HepG2 (cell line): ENCODE data around the gene SPAG4. TPM values are rescaled to one million over a fixed set of nuclear protein-coding genes. Genes with fewer than 3 reads are reported as not detected.

Experiments
- AGO1 ChIP-seq: fragments of 200-400 bp; formaldehyde crosslinking; IDR thresholded peaks from 2 replicates; pipeline ENCODE4 v1.6.1; 2017; ENCODE audit warnings: mild to moderate bottlenecking, low read depth, low read length, moderate library complexity; ENCODE audit not compliant: poor library complexity, severe bottlenecking
- FOXP1 ChIP-seq, 2 experiments: fragments of 450-650 bp in 1 of 2; IDR thresholded peaks; 2 replicates each; pipeline ENCODE4 v1.6.1; 2017 to 2018; ENCODE audit warnings: antibody characterized with exemption in 1 of 2
- GFI1 ChIP-seq: sonication (generic); formaldehyde crosslinking; IDR thresholded peaks from 2 replicates; pipeline ENCODE4 v1.5.0; 2020; ENCODE audit warnings: missing genetic modification reagents, mild to moderate bottlenecking, borderline replicate concordance
- HIVEP1 ChIP-seq: sonication (generic); formaldehyde crosslinking; IDR thresholded peaks from 2 replicates; pipeline ENCODE4 v1.4.0; 2020; ENCODE audit warnings: mild to moderate bottlenecking, missing genetic modification reagents
- MED8 ChIP-seq: sonication (generic); formaldehyde crosslinking; IDR thresholded peaks from 2 replicates; pipeline ENCODE4 v1.8.1; 2023; ENCODE audit warnings: mild to moderate bottlenecking, missing genetic modification reagents; ENCODE audit not compliant: insufficient replicate concordance
- MZF1 ChIP-seq: sonication (generic); formaldehyde crosslinking; IDR thresholded peaks from 2 replicates; pipeline ENCODE4 v1.8.1; 2023; ENCODE audit warnings: mild to moderate bottlenecking, missing genetic modification reagents, borderline replicate concordance
- NFE2L2 ChIP-seq: fragments of 150-350 bp; IDR thresholded peaks from 2 replicates; pipeline ENCODE4 v1.6.1; 2014; ENCODE audit warnings: low read length
- TEAD3 ChIP-seq: optimal IDR thresholded peaks from 2 replicates; pipeline ENCODE3; 2016; ENCODE audit warnings: borderline replicate concordance
- ZBTB2 ChIP-seq: sonication (generic); formaldehyde crosslinking; IDR thresholded peaks from 2 replicates; pipeline ENCODE4 v1.8.0; 2022; ENCODE audit warnings: low read depth, missing genetic modification reagents
- ZFYVE20 ChIP-seq: sonication (generic); formaldehyde crosslinking; IDR thresholded peaks from 2 replicates; pipeline ENCODE4 v1.8.0; 2023; ENCODE audit warnings: low read depth, mild to moderate bottlenecking, moderate library complexity, missing genetic modification reagents, borderline replicate concordance
- ZMYM3 ChIP-seq: sonication (generic); formaldehyde crosslinking; IDR thresholded peaks from 2 replicates; pipeline ENCODE4 v1.5.1; 2020; ENCODE audit warnings: mild to moderate bottlenecking, missing genetic modification reagents
- ZNF235 ChIP-seq: sonication (generic); formaldehyde crosslinking; IDR thresholded peaks from 2 replicates; pipeline ENCODE4 v1.8.1; 2023; ENCODE audit warnings: mild to moderate bottlenecking, missing genetic modification reagents, borderline replicate concordance
- ZNF263 ChIP-seq: sonication (generic); formaldehyde crosslinking; IDR thresholded peaks from 2 replicates; pipeline ENCODE4 v1.4.0; 2020; ENCODE audit warnings: missing genetic modification reagents
- ZNF275 ChIP-seq: sonication (generic); formaldehyde crosslinking; IDR thresholded peaks from 2 replicates; pipeline ENCODE4 v1.8.0; 2022; ENCODE audit warnings: missing genetic modification reagents, mild to moderate bottlenecking, inconsistent platforms, borderline replicate concordance
- ZNF382 ChIP-seq: sonication (generic); formaldehyde crosslinking; IDR thresholded peaks from 2 replicates; pipeline ENCODE4 v1.5.0; 2020; ENCODE audit warnings: missing genetic modification reagents, mild to moderate bottlenecking, borderline replicate concordance
- ZNF484 ChIP-seq: sonication (generic); formaldehyde crosslinking; IDR thresholded peaks from 2 replicates; pipeline ENCODE4 v1.5.1; 2020; ENCODE audit warnings: mild to moderate bottlenecking, low read depth, missing genetic modification reagents, borderline replicate concordance
- ZNF530 ChIP-seq: sonication (generic); formaldehyde crosslinking; IDR thresholded peaks from 2 replicates; pipeline ENCODE4 v1.5.0; 2020; ENCODE audit warnings: low read depth, mild to moderate bottlenecking, missing genetic modification reagents
- ZNF709 ChIP-seq: sonication (generic); formaldehyde crosslinking; IDR thresholded peaks from 2 replicates; pipeline ENCODE4 v1.5.0; 2020; ENCODE audit warnings: mild to moderate bottlenecking, missing genetic modification reagents
- ZNF720 ChIP-seq: sonication (generic); formaldehyde crosslinking; IDR thresholded peaks from 2 replicates; pipeline ENCODE4 v1.4.0; 2020; ENCODE audit warnings: missing genetic modification reagents
- ZNF781 ChIP-seq: sonication (generic); formaldehyde crosslinking; IDR thresholded peaks from 2 replicates; pipeline ENCODE4 v1.5.1; 2020; ENCODE audit warnings: borderline replicate concordance, mild to moderate bottlenecking, missing genetic modification reagents; ENCODE audit errors: not compliant biosample characterization
- polyA plus RNA-seq, 8 experiments: library from polyadenylated mRNA; depleted of rRNA in 3 of 8; stranded (reverse) in 7 of 8; unstranded in 1 of 8; fragments of >200 nt; fragmentation: Illumina TruSeq in 4 of 8; extraction: Trizol in 4 of 8; gene quantifications; 2 replicates each; pipeline versions ENCODE4 v1.2.1 to v1.2.3, GENCODE V29; 2011 to 2016; ENCODE audit warnings: low read depth in 4 of 8, missing spikeins in 1 of 8, mixed read lengths in 1 of 8; ENCODE audit not compliant: insufficient read depth in 1 of 8
- total RNA-seq, 5 experiments: library from RNA; depleted of rRNA; stranded (reverse); fragments of >200 nt; fragmentation: Illumina TruSeq; extraction: Trizol; gene quantifications; 2 replicates each; pipeline ENCODE4 v1.2.3, GENCODE V29; 2016; ENCODE audit warnings: low read depth in 1 of 5
- TF ChIP-seq, protein P1 (sequence below): sonication (generic); formaldehyde crosslinking; IDR thresholded peaks from 2 replicates; pipeline ENCODE4 v1.4.0; 2020; ENCODE audit warnings: mild to moderate bottlenecking, low read depth, missing genetic modification reagents
- TF ChIP-seq, protein P2 (sequence below): sonication (generic); formaldehyde crosslinking; IDR thresholded peaks from 2 replicates; pipeline ENCODE4 v1.5.0; 2020; ENCODE audit warnings: mild to moderate bottlenecking, missing genetic modification reagents

The SPAG4 gene
- total and polyA plus RNA-seq, 2 of the 13 experiments (the other 11 are each of a cell fraction or from before 2014, with no cell fraction given) = 5.8 to 137 TPM

GRCh38 chr20:35618263-35619131, 2.9 kb downstream of the SPAG4 start (continued):
- 0 out of 2 replicates have a peak, but pooled peaks have one; percentile 41 for TF ChIP-seq ZNF275
- no peak for TF ChIP-seq FOXP1 (IDR thresholded peaks at IDR 0.05)
- no peak for TF ChIP-seq FOXP1 (CRISPR knock-in tag; IDR thresholded peaks at IDR 0.05)
- TF ChIP-seq, protein P1, sequence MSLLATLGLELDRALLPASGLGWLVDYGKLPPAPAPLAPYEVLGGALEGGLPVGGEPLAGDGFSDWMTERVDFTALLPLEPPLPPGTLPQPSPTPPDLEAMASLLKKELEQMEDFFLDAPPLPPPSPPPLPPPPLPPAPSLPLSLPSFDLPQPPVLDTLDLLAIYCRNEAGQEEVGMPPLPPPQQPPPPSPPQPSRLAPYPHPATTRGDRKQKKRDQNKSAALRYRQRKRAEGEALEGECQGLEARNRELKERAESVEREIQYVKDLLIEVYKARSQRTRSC (CRISPR knock-in tag) = 0 out of 2 replicates have a peak, but pooled peaks have one; percentile 36
- peak; percentile 93 for TF ChIP-seq AGO1
- 0 out of 2 replicates have a peak, but pooled peaks have one; percentile 48 for TF ChIP-seq ZFYVE20 (CRISPR knock-in tag)
- peak; percentile 27 for TF ChIP-seq TEAD3
- peak; percentile 81 for TF ChIP-seq GFI1 (CRISPR knock-in tag)
- peak; percentile 64; the same call in 1 of the 2 replicates for TF ChIP-seq ZNF235 (CRISPR knock-in tag)
- 0 out of 2 replicates have a peak, but pooled peaks have one; percentile 62 for TF ChIP-seq ZNF720
- TF ChIP-seq ZNF530 = peak; percentile 29; the same call in 1 of the 2 replicates
- TF ChIP-seq MED8 (CRISPR knock-in tag) = no peak
- TF ChIP-seq MZF1 (CRISPR knock-in tag) = peak; percentile 69; the same call in 1 of the 2 replicates
- TF ChIP-seq, protein P2, sequence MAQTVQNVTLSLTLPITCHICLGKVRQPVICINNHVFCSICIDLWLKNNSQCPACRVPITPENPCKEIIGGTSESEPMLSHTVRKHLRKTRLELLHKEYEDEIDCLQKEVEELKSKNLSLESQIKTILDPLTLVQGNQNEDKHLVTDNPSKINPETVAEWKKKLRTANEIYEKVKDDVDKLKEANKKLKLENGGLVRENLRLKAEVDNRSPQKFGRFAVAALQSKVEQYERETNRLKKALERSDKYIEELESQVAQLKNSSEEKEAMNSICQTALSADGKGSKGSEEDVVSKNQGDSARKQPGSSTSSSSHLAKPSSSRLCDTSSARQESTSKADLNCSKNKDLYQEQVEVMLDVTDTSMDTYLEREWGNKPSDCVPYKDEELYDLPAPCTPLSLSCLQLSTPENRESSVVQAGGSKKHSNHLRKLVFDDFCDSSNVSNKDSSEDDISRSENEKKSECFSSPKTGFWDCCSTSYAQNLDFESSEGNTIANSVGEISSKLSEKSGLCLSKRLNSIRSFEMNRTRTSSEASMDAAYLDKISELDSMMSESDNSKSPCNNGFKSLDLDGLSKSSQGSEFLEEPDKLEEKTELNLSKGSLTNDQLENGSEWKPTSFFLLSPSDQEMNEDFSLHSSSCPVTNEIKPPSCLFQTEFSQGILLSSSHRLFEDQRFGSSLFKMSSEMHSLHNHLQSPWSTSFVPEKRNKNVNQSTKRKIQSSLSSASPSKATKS (CRISPR knock-in tag) = 0 out of 2 replicates have a peak, but pooled peaks have one; percentile 60
- no peak; the same call in 1 of the 2 replicates for TF ChIP-seq HIVEP1 (CRISPR knock-in tag)
- TF ChIP-seq ZNF781 = peak; percentile 77
- peak; percentile 83 for TF ChIP-seq ZNF709 (CRISPR knock-in tag)
- peak; percentile 27; the same call in 1 of the 2 replicates for TF ChIP-seq ZMYM3 (CRISPR knock-in tag)
- TF ChIP-seq ZBTB2 = 0 out of 2 replicates have a peak, but pooled peaks have one; percentile 16
- no peak for TF ChIP-seq ZNF263 (CRISPR knock-in tag)
- no peak; the same call in 1 of the 2 replicates for TF ChIP-seq ZNF382
- 0 out of 2 replicates have a peak, but pooled peaks have one; percentile 31 for TF ChIP-seq ZNF484 (CRISPR knock-in tag)
- 0 out of 2 replicates have a peak, but pooled peaks have one; percentile 5 for TF ChIP-seq NFE2L2
